HT1080 (cell line): ENCODE results near the gene FAM171A1. TPM values are rescaled to one million over a fixed set of nuclear protein-coding genes. Genes with fewer than 3 reads are reported as not detected.
"Not testable (repeated sequence)": the region's sequence is repeated elsewhere in the genome, so short reads cannot be mapped to it uniquely, and the experiment has no call there.

ENCODE experiments used
- DNase-seq: peaks from one replicate; pipeline ENCODE4 v3.0.0-alpha.2; 2015; ENCODE audit warnings: low read depth
- total RNA-seq: library from RNA; depleted of rRNA; stranded (reverse); fragments of >200 nt; shearing (Covaris generic); gene quantifications from 2 replicates; pipeline ENCODE4 v1.2.3, GENCODE V29; 2014

Gene FAM171A1
- total RNA-seq, 1 experiment from 2014 or later = 41.3 TPM

DNA sequence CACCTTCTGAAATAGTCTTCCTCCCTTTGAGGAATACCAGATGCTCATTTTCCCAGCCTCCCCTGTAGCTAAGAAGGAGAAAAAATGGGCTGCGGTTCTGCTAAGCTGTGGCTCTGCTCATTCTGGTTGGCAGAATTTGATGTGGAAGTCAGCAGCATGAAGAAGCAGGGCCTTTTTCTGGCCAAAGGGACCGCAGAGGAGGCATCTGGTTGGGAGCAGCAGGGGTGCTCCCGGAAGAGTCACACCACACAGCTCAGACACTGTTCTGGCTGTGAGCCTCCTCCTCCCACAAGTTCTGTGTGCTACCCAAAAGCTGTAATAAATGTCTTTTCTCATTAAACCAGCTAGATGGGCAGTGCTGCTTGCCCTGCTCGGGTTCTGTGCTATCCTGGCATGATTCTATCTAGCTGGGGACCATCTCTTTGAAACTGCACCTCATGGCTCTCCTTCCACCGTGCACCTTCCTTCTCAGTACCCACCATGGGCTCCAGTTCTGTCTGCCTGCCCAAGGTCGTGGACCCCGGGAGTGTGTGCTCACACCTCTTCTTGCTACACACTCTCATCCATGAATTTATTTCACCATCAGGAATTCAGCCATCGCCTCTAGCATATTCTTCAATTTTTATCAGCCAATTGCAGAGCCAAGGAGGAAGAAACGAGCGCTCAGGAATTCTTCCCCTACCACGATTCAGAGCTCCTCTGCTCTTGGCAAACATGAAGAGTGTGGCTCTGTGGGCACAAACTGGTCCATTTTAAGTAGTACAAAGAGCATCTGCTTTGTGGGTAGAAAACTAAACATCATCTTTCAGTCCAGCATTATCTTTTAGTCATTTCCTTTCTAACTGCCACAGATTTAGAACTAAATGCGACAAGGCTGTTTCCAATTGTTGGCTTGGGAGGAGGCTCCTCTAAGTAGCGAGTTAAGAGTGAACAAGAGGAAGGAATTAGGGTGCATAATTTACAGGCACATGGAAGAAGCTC lies 76.9 kb downstream of the FAM171A1 start:
- DNase-seq = peak; percentile 64

DNA sequence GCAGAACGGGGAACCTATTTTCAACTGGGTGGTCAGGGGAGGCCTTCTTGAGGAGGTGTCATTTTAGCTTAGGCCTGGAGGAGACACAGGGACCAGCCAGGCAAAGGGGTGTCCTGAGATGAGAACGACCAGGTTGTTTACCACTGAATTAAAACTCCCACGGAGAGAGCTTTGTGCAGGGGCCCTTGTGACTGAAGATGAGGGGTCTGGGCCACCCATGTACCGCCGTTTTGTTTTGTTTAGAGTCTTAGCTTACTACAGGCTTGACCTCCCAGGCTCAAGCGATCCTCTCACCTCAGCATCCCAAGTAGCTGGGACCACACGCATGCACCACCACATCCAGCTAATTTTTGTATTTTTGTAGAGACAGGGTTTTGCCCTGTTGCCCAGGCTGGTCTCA lies 80.4 kb downstream of the FAM171A1 start:
- DNase-seq = no peak

DNA sequence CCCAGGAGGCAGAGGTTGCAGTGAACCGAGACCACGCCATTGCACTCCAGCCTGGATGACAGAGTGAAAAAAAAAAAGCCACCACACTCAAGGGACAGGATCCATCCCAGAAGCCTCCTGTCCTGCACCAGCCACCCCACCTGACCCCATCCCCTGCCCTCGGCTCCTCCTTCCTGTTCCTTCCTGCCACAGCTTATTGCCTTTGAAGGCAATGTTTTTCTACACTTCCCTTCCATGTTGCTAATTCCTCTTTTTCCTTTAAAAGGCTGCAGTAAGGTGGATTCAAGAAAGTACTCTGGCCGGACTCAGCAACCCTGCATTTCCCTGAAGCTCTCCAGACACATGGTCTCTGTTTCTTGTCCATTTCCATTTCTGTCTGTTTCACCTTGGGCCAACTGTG lies 80.9 kb downstream of the FAM171A1 start:
- no peak for DNase-seq

DNA sequence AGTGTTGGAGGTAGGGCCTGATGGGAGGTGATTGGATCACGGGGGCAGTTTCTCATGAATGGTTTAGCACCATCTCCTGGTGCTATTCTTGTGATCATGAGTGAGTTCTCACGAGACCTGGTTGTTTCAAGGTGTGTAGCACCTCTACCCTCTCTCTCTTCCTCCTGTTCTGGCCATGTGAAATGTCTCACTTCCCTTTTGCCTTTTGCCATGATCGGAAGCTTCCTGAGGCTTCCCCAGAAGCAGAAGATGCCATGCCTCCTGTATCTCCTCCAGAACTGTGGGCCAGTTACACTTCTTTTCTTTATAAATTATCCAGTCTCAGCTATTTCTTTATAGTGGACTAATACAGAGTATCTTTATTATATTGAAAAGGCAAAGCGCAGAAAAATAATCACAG lies 90.1 kb downstream of the FAM171A1 start:
- DNase-seq = no peak

DNA sequence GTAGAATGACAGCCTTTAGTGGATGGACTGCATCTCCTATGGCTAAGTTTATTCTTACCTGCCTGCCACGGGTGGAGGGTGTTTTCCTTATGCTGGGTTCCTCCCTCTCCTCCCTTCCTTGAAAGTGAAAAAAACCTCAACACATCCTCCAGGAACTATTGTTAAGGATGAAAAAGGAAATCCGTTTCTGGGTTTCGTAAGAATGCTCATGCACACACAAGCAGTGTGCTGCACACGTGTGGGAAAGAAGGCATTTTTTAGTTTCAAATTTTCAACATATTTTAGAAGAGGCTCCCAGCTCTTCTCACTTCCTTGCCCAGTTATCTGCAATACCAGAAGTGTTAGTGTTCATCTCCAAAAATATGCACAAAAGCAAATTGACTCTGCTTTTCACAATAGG lies 90.6 kb downstream of the FAM171A1 start:
- no peak for DNase-seq

DNA sequence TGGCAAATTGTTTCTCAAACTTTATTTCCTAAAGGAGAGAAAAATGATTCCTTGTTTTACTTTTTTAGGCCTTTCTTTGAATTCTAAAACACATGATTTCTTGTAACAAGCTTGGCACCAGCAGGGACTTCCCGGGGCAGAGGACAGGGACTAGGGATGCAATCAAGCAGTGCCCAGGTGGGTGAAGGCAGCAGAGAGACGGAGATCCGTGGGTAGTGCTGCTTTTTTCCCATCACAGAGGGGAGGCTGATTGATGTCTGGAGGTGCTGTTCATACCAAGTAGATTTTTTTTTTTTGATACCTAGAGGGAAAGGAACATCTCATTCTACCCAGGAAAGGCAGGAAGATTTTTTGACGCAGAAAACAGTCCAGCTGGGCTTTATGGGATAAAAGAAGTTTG lies 91.9 kb downstream of the FAM171A1 start:
- DNase-seq = no peak

DNA sequence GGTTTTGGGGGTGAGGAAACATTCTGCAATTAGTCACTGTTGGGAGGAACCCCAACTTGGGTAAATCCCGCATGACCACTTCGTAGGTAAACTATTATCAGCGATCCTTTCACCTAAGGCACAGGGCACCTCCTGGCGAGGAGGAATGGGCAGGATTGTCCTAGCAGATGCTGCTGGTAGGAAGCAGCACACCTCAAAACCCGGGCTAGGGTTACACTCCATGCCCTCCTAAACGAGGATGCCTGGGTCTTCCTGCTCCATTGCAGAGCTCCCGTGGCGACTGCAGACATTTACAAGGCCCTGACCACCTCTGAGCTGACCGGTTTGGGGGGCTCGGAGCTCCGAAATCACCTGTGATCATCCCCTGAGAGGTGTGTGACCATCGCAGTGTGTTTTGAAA lies 92.3 kb downstream of the FAM171A1 start:
- no peak for DNase-seq

DNA sequence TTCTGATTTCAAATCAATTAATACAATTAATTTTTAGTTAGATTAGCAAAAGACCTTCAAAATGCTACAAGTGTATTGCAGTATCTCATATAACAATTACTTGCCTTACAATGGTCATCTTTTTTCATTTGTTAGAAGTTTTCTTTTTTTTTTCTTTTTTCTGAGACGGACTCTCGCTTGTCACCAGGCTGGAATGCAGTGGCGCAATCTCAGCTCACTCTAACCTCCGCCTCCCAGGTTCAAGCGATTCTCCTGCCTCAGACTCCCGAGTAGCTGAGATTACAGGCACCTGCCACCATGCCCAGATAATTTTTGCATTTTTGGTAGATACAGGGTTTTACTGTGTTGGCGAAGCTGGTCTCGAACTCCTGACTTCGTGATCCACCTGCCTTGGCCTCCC lies 95.0 kb downstream of the FAM171A1 start:
- not testable (repeated sequence) for DNase-seq

DNA sequence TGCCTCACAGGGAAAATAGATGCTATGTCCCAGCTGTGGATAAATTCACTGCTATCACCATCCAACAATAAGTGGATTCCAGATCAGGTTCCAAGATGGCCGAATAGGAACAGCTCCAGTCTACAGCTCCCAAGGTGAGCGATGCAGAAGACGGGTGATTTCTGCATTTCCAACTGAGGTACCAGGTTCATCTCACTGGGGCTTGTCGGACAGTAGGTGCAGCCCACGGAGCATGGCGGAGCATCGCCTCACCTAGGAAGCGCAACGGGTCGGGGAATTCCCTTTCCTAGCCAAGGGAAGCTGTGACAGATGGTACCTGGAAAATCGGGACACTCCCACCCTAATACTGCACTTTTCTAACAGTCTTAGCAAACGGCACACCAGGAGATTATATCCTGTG lies 101.3 kb downstream of the FAM171A1 start:
- DNase-seq = not testable (repeated sequence)

DNA sequence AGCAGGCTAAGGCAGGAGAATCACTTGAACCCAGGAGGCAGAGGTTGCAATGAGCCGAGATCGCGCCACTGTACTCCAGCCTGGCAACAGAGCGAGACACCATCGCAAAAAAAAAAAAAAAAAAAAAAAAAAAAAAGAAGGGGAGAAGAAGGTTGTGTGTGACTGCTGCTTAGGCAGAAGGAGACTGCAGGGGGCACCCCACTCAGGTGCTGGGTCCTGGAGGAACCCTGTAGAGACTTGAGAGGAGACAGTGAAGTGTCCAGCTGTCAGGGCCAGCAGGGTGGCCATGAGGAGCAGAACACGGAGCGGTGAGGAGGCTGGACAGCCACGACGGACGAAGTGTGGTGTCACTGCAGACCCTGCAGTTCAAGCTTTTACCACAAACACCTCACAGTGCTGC lies 103.6 kb downstream of the FAM171A1 start:
- no peak for DNase-seq

DNA sequence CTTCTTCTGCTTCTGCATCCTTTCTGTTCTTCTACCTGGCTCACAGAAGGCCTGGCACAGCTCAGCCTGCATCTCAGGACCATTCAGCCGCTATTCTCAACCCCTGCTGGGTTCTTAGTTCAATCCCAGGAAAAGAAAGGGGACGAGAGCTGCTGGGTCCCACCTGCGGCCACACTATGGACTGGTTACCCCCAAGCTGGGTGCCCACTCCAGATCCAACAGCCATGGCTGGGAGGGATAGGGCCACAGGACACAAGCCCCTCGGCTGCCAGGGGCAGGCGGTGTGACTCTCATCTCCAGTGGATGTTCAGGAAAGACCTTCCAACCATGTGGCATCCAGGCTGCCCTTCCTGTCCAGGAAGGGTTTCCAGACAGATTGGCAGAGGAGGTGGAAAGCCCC lies 105.0 kb downstream of the FAM171A1 start:
- DNase-seq = no peak

DNA sequence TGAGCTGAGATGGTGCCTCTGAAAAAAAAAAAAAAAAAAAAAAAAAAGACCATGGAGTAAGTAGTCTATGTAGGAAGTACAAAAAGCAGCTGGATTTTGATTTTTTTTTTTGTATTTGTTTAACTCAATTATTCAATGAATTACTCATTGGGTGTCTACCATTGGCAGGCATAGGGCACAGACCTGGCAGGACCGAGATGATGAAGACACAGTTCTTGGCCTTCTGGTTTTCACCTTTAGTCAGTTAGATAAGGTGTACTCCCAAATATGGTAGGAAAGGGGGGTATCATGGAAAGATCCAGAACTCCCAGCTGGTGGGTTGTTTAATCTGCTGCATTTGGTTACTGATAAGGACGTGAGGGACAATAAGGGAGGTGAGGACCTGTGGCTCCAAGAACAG lies 105.5 kb downstream of the FAM171A1 start:
- no peak for DNase-seq

DNA sequence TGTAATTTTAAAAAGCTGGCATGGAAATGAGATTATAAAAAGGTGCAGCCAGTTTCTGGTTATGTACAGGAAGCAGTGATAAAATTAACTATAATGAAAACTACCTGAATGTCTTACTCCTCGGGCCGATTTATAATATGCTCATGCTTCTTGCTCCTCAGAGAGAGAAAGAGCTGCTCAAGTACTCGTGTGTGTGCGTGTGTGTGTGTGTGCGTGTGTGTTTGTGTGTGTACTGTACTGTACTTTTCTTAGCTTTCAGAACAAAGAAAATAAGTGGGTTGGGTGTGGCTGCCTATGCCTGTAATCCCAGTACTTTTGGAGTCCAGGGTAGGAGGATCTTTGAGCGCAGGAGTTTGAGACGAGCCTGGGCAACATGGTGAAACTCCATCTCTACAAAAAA lies 106.0 kb downstream of the FAM171A1 start:
- no peak for DNase-seq

DNA sequence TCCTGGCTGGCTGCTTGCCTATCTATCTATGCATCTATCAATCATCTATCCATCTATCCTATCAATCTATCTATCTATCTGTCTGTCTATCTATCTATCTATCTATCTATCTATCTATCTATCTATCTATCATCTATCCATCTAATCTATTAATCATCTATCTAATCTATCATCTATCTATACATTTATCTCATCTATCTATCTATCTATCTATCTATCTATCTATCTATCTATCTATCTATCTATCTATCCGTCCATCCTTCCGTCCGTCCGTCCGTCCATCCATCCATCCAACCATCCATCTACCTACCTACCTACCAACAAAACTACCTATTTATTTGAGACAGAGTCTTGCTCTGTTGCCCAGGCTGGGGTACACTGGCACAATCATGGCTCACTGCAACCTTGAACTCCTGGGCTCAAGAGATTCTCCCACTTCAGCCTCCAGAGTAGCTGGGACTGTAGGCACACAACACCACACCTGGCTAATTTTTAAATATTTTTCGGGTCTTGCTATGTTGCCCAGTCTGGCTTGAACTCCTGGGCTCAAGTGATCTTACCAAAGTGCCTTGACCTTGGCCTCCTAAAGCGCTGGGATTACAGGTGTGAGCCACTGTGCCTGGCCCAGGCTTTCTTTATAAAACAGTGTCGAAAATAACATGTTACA lies 107.3 kb downstream of the FAM171A1 start:
- no peak for DNase-seq

DNA sequence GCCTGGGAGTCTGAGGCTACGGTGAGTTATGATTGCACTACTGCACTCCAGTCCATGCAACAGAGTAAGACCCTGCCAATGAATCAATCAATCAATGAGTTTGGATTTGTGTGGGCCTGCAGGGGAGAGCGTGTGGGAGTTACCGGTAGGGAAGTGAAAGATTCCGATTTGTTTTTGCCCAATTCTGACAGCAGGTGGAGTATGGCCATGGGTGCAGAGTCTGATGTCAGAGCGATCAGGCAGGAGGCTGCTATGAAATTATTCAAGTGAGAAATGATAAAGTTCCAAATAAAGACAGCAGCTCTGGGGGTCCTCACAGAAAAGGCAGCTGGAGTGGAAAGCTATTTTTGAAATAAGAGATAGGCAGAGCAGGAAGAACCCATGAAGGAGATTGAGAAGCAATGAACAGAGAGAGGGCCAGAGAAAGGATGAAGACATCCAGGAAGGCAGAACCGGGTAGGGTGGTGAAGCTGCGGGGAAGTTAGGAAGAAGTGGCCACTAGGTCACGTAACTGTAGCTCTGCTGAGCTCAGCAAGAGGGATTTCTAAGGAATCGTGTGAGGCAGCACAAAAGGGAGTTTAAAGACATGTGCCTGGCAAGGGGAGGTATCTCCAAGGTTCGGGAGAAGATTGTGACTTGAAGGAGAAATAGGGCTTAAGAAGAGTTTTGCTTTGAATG lies 108.9 kb downstream of the FAM171A1 start:
- no peak for DNase-seq

DNA sequence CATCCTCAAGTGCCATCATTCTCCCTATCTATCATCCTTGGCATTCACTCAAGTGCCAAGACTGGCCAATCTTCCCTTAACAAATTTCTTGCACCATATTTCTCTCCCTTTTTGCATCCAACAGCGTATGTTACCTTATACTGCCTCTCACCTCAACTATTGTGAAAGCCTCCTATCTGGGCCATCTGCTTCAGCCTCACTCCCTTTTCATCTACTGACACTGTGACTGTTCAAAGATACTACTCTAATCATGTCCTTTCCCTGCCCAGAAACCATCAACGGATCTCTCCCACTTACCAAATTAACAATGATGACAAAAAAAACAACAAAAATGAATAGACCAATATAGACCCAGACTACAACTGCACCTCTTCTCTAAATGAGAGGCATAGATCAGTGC lies 112.0 kb downstream of the FAM171A1 start:
- no peak for DNase-seq

DNA sequence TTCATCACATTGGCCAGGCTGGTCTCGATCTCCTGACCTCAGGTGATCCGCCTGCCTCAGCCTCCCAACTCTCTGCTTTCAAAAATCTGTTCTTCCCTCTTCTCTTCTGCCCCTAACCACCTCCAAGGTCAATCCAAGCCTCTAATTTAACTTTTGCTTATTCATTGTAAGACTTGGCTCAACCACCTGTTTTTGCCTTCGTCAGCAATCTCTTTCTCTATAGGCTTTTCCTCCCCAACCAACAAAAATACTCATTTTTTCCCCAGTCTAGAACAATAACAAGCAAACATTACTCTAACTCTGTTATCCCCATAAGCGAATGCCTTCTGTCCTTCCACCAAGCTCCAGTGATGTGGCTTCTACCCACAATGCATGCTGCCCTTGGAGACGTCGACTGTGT lies 112.8 kb downstream of the FAM171A1 start:
- DNase-seq = no peak

DNA sequence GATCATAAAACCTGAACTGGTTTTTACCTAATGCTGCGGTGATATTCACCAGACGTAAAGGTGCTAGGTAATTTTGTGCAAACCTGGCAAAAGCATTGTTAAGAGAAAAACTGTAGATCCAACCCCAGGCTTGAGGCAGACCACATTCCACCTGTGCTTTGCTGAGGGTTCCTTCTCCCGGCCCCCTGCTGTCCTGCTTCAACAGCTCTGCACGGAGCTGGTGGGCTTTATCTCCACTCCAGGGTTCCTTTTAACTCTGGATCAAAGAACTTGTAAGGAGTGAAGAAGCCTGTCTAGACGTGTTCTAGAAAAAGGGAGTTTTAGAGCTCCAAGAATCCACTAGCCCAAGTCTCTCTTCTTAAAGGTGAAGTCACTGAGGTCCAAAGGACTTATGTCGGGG lies 115.1 kb downstream of the FAM171A1 start:
- DNase-seq = no peak

DNA sequence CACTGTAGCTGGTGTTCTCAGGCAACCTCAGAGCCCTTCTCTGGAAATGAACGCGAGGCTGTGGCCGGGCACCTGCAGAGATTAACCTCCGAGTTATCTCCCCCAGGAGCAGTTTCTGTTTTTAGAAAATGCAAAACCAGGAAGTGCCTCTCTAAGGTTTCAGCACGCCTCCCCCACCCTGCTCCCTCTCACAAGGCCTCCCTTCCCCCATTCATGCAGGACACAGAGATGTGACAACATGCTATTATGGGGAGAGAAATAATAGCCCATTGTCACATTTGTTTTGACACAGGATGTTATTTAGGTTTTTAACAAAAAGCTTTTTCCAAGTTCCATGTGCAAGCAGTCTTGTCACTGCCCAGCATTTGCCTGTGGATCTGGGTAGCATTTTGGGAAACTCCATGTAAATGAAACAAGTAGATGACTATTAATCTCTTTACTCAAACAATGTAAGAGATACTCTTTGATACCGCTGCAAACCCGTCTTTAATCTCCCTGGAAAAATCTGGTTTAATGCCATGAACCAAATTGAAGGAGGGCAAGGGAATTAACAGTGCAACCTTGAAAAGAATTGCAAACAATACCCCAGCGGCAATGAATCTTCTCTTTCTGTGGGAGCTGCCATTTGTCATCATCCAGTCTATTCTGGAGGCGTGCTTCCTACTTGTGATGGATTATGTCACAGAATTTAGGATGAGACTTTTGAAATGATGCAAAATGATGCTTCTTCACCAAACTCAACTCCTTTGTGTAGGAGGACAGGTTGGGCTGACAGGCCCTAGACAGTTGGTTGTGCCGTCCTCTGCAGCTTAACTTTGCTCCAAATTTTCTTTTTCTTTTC lies 116.1 kb downstream of the FAM171A1 start:
- no peak for DNase-seq

DNA sequence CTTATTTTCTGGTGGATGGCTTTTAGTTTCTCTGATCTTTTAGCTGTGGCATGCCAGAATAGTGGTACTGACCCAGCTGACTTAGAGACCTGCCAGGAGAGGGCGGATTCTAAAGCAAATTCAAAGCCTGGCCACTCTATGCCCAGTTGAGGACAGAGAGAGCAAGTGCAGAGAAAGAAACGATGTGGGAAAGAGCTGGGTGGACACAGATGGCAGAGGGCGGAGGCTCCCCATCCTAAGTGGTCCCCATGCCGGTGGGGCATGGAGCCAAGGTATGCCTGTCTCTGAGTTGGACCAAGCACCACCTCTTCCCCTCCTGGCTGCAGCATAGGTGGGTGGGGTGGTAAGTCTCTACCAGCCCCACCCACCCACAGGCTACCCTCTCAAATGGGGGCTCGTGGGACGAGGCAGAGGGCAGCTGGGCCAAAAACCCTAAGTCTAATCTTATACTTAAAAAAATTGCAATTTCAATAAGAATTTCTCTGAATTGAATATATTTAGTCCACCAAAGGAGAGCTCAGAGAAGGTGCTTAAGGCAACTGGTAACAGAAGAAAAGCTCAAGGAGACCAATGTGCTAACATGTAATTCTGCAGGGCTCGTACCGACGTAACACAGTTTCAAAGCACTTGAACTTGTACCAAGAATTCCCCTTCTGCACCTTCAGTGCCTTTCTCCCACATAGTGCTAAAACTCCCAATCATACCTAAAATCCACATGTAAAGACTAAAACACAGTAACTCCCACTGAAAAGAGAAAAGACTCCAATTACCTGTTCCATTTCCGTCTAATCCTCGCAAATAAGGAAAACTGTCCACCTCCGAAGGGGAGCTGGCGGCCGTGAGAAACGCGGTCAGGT lies 116.9 kb downstream of the FAM171A1 start:
- no peak for DNase-seq
